HepG2 (cell line): ENCODE measurements around the gene CRISPLD2. TPM values are rescaled to one million over a fixed set of nuclear protein-coding genes. Genes with fewer than 3 reads are reported as not detected.

Source experiments
- HMG20A ChIP-seq: IDR thresholded peaks from 2 replicates; pipeline ENCODE4 v1.6.1; 2016; ENCODE audit warnings: borderline replicate concordance
- KDM3A ChIP-seq: IDR thresholded peaks from 2 replicates; pipeline ENCODE4 v1.6.1; 2018; ENCODE audit warnings: low read depth, missing compliant biosample characterization
- MATR3 ChIP-seq: sonication (generic); formaldehyde crosslinking; IDR thresholded peaks from 2 replicates; pipeline ENCODE4 v1.4.0; 2020; ENCODE audit warnings: missing genetic modification reagents
- MAZ ChIP-seq, 2 experiments: sonication (generic) in 1 of 2; formaldehyde crosslinking in 1 of 2; IDR thresholded peaks; 2 replicates each; pipeline versions ENCODE4 v1.5.0 to v1.6.1; 2012 to 2020; ENCODE audit warnings: low read depth in 2 of 2, mild to moderate bottlenecking in 2 of 2, borderline replicate concordance in 1 of 2, improper control_type of control experiment in 1 of 2, low read length in 1 of 2, missing genetic modification reagents in 1 of 2, moderate library complexity in 1 of 2
- POLR2A ChIP-seq, 2 experiments: IDR thresholded peaks; 2 replicates each; pipeline ENCODE4 v1.6.1; 2011; ENCODE audit warnings: low read depth in 2 of 2, low read length in 2 of 2, mild to moderate bottlenecking in 1 of 2, moderate library complexity in 1 of 2; ENCODE audit not compliant: insufficient read depth in 1 of 2
- POLR2G ChIP-seq: fragments of 200-400 bp; formaldehyde crosslinking; IDR thresholded peaks from 2 replicates; pipeline ENCODE4 v1.6.1; 2018; ENCODE audit warnings: mild to moderate bottlenecking, low read depth, low read length, moderate library complexity
- TBX2 ChIP-seq: sonication (generic); formaldehyde crosslinking; IDR thresholded peaks from 2 replicates; pipeline ENCODE4 v1.5.0; 2020; ENCODE audit warnings: missing genetic modification reagents, mild to moderate bottlenecking, borderline replicate concordance
- TOPORS ChIP-seq: sonication (generic); formaldehyde crosslinking; IDR thresholded peaks from 2 replicates; pipeline ENCODE4 v1.8.0; 2023; ENCODE audit warnings: mild to moderate bottlenecking, missing genetic modification reagents
- UBTF ChIP-seq: sonication (generic); formaldehyde crosslinking; IDR thresholded peaks from 2 replicates; pipeline ENCODE4 v1.4.0; 2020; ENCODE audit warnings: mild to moderate bottlenecking, missing genetic modification reagents
- ZFP91 ChIP-seq: sonication (generic); formaldehyde crosslinking; IDR thresholded peaks from 2 replicates; pipeline ENCODE4 v1.9.0; 2022; ENCODE audit warnings: missing genetic modification reagents, mild to moderate bottlenecking, borderline replicate concordance
- ZFX ChIP-seq: sonication (generic); formaldehyde crosslinking; IDR thresholded peaks from 2 replicates; pipeline ENCODE4 v1.4.0; 2020; ENCODE audit warnings: mild to moderate bottlenecking, low read depth, missing genetic modification reagents, moderate library complexity
- ZNF263 ChIP-seq: sonication (generic); formaldehyde crosslinking; IDR thresholded peaks from 2 replicates; pipeline ENCODE4 v1.4.0; 2020; ENCODE audit warnings: missing genetic modification reagents
- ZNF670 ChIP-seq: sonication (generic); formaldehyde crosslinking; IDR thresholded peaks from 2 replicates; pipeline ENCODE4 v1.8.0; 2022; ENCODE audit warnings: mild to moderate bottlenecking, missing genetic modification reagents, borderline replicate concordance
- ZNF724P ChIP-seq: sonication (generic); formaldehyde crosslinking; IDR thresholded peaks from 2 replicates; pipeline ENCODE4 v1.8.0; 2022; ENCODE audit warnings: missing genetic modification reagents, borderline replicate concordance
- polyA plus RNA-seq, 8 experiments: library from polyadenylated mRNA; depleted of rRNA in 3 of 8; stranded (reverse) in 7 of 8; unstranded in 1 of 8; fragments of >200 nt; fragmentation: Illumina TruSeq in 4 of 8; extraction: Trizol in 4 of 8; gene quantifications; 2 replicates each; pipeline versions ENCODE4 v1.2.1 to v1.2.3, GENCODE V29; 2011 to 2016; ENCODE audit warnings: low read depth in 4 of 8, missing spikeins in 1 of 8, mixed read lengths in 1 of 8; ENCODE audit not compliant: insufficient read depth in 1 of 8
- total RNA-seq, 5 experiments: library from RNA; depleted of rRNA; stranded (reverse); fragments of >200 nt; fragmentation: Illumina TruSeq; extraction: Trizol; gene quantifications; 2 replicates each; pipeline ENCODE4 v1.2.3, GENCODE V29; 2016; ENCODE audit warnings: low read depth in 1 of 5
- TF ChIP-seq, protein P1 (sequence below), 2 experiments: sonication (generic) in 1 of 2; formaldehyde crosslinking in 1 of 2; IDR thresholded peaks; 2 replicates each; pipeline versions ENCODE4 v1.6.1 to v1.9.0; 2014 to 2022; ENCODE audit warnings: antibody characterized with exemption in 1 of 2, borderline replicate concordance in 1 of 2, inconsistent platforms in 1 of 2, low read depth in 1 of 2, missing genetic modification reagents in 1 of 2
- TF ChIP-seq, protein P2 (sequence below): sonication (generic); formaldehyde crosslinking; IDR thresholded peaks from 2 replicates; pipeline ENCODE4 v1.5.1; 2020; ENCODE audit warnings: mild to moderate bottlenecking, missing genetic modification reagents, moderate library complexity

CRISPLD2 gene
- total and polyA plus RNA-seq, 2 of the 13 experiments (the other 11 are each of a cell fraction or from before 2014, with no cell fraction given) = 0.04 to 0.31 TPM

DNA sequence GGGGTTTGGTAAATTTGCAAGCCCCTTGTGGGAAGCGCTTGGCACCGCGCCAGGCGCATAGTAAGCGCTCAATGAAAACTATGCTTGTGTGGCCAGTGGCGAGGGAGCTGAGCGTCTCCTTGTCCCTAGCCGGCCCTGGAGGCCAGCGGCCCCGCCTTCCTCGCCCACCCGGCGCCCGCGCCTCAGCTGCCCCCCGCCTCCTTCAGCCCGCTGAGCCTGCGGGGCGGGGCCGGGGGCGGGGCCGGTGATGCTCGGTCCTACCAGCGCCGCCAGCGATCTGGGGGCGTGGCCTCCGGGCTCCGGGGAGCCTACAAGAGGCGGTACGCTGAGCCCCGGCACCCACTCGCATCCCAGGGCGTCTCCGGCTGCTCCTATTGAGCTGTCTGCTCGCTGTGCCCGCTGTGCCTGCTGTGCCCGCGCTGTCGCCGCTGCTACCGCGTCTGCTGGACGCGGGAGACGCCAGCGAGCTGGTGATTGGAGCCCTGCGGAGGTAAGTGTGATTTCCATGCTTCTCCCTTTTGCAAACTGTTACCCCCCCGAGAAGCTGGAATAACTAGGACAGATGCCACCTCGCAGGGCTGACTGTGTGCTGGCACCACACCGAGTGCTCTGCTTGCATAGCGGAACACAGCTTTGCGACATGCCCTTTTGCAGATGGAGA is at the start of gene CRISPLD2 (continued):
- TF ChIP-seq MAZ (IDR thresholded peaks at IDR 0.05; ENCODE audit: borderline replicate concordance, low read depth, low read length) (peak; percentile 67; the same call in 1 of the 2 replicates), MAZ (CRISPR knock-in tag; IDR thresholded peaks at IDR 0.05; ENCODE audit: low read depth) (peak; percentile 54; the same call in 1 of the 2 replicates), ZNF263 (CRISPR knock-in tag) (peak; percentile 16; the same call in 1 of the 2 replicates), TOPORS (0 out of 2 replicates have a peak, but pooled peaks have one; percentile 21), HMG20A (CRISPR knock-in tag) (no peak), ZFX (CRISPR knock-in tag) (peak; percentile 34; the same call in 1 of the 2 replicates), MATR3 (CRISPR knock-in tag) (peak; percentile 18; the same call in 1 of the 2 replicates), UBTF (CRISPR knock-in tag) (peak; percentile 15; the same call in 1 of the 2 replicates), ZNF724P (peak; percentile 63; the same call in 1 of the 2 replicates), POLR2G (peak; percentile 53), POLR2A (IDR thresholded peaks at IDR 0.05; ENCODE audit: insufficient read depth in 1 of 2, low read depth in 2 of 2, low read length in 2 of 2) (peak; percentile 63 to 80; a peak in 3 of 4 replicates), ZNF670 (no peak), TBX2 (CRISPR knock-in tag) (peak; percentile 49; the same call in 1 of the 2 replicates), ZFP91 (CRISPR knock-in tag) (peak; percentile 56; the same call in 1 of the 2 replicates), KDM3A (CRISPR knock-in tag) (no peak)
- TF ChIP-seq, protein P1, sequence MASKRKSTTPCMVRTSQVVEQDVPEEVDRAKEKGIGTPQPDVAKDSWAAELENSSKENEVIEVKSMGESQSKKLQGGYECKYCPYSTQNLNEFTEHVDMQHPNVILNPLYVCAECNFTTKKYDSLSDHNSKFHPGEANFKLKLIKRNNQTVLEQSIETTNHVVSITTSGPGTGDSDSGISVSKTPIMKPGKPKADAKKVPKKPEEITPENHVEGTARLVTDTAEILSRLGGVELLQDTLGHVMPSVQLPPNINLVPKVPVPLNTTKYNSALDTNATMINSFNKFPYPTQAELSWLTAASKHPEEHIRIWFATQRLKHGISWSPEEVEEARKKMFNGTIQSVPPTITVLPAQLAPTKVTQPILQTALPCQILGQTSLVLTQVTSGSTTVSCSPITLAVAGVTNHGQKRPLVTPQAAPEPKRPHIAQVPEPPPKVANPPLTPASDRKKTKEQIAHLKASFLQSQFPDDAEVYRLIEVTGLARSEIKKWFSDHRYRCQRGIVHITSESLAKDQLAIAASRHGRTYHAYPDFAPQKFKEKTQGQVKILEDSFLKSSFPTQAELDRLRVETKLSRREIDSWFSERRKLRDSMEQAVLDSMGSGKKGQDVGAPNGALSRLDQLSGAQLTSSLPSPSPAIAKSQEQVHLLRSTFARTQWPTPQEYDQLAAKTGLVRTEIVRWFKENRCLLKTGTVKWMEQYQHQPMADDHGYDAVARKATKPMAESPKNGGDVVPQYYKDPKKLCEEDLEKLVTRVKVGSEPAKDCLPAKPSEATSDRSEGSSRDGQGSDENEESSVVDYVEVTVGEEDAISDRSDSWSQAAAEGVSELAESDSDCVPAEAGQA (IDR thresholded peaks at IDR 0.05; ENCODE audit: low read depth) = no peak
- TF ChIP-seq, protein P1 (CRISPR knock-in tag; IDR thresholded peaks at IDR 0.05; ENCODE audit: borderline replicate concordance) = no peak
- TF ChIP-seq, protein P2, sequence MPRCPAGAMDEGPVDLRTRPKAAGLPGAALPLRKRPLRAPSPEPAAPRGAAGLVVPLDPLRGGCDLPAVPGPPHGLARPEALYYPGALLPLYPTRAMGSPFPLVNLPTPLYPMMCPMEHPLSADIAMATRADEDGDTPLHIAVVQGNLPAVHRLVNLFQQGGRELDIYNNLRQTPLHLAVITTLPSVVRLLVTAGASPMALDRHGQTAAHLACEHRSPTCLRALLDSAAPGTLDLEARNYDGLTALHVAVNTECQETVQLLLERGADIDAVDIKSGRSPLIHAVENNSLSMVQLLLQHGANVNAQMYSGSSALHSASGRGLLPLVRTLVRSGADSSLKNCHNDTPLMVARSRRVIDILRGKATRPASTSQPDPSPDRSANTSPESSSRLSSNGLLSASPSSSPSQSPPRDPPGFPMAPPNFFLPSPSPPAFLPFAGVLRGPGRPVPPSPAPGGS (CRISPR knock-in tag) = 0 out of 2 replicates have a peak, but pooled peaks have one; percentile 58
